ENCODE measurements around the gene KCNA2. TPM values are rescaled to one million over a fixed set of nuclear protein-coding genes. Genes with fewer than 3 reads are reported as not detected.

KCNA2 gene
- polyA plus RNA-seq, 1 donor (not counting 4 experiments of a cell fraction or from before 2014, with no cell fraction given): 0.03 TPM

- H3K9ac ChIP-seq (ENCODE audit: control insufficient read depth, extremely low read depth, insufficient read depth, low read length): no peak overlapping the region
- H3K27me3 ChIP-seq (ENCODE audit: control insufficient read depth, extremely low read depth, insufficient read depth, low read length): peaks cover 28% of the 10 kb centered on the region
- no peak for DNase-seq (ENCODE audit: low read depth, low spot score)
- no peak overlapping the region for H3K27ac ChIP-seq (ENCODE audit: control insufficient read depth, insufficient read depth, low read length)
- TF ChIP-seq CTCF (optimal IDR thresholded peaks at IDR 0.05 in 1 of 3, IDR thresholded peaks at IDR 0.05 in 1 of 3, conservative IDR thresholded peaks at IDR 0.05 in 1 of 3; ENCODE audit: extremely low read depth in 1 of 3, insufficient read depth in 2 of 3, low read length in 3 of 3) (no peak), EZH2 (IDR thresholded peaks at IDR 0.05; ENCODE audit: low read length) (no peak)
- H3K4me3 ChIP-seq (ENCODE audit: control insufficient read depth in 2 of 3, extremely low read depth in 1 of 3, insufficient read depth in 2 of 3, low read depth in 1 of 3, low read length in 3 of 3): no peak overlapping the region
- dilution Hi-C loops (cut with MboI; ENCODE audit: extremely low pct_ligation_motif_present, low sequenced_read_pairs): no loop called here
- no peaks in the 10 kb centered on the region for H3K9me1 ChIP-seq (ENCODE audit: control insufficient read depth, extremely low read depth, insufficient read depth, low read length)
- no peaks in the 10 kb centered on the region for H3K9me3 ChIP-seq (ENCODE audit: control insufficient read depth, low read depth, low read length)
- H3K4me1 ChIP-seq (ENCODE audit: control insufficient read depth, extremely low read depth, insufficient read depth, low read length): no peaks in the 10 kb centered on the region
- no peaks in the 10 kb centered on the region for H4K20me1 ChIP-seq (ENCODE audit: control insufficient read depth, extremely low read depth, insufficient read depth, low read length)
- no peak overlapping the region for H2AFZ ChIP-seq (ENCODE audit: control insufficient read depth, low read length)
- no peaks in the 10 kb centered on the region for H3K79me2 ChIP-seq (ENCODE audit: control insufficient read depth, insufficient read depth, low read length)
- no peak for FAIRE-seq
- no peak overlapping the region for H3K4me2 ChIP-seq (ENCODE audit: control insufficient read depth, extremely low read depth, insufficient read depth, low read depth, low read length)
- no peaks in the 10 kb centered on the region for H3K36me3 ChIP-seq (ENCODE audit: control insufficient read depth in 2 of 2, extremely low read depth in 1 of 2, insufficient read depth in 2 of 2, low read length in 2 of 2)
Observed at GRCh38 chr1:110617116-110617515, 11.0 kb upstream of the KCNA2 start.

GRCh38 chr1:110616587-110616986 lies 10.4 kb upstream of the KCNA2 start:
- dilution Hi-C loops (cut with MboI; ENCODE audit: extremely low pct_ligation_motif_present, low sequenced_read_pairs): no loop called here
- H3K9ac ChIP-seq (ENCODE audit: control insufficient read depth, extremely low read depth, insufficient read depth, low read length): no peak overlapping the region
- no peaks in the 10 kb centered on the region for H3K79me2 ChIP-seq (ENCODE audit: control insufficient read depth, insufficient read depth, low read length)
- H3K27me3 ChIP-seq (ENCODE audit: control insufficient read depth, extremely low read depth, insufficient read depth, low read length): peaks cover 30% of the 10 kb centered on the region
- H3K9me3 ChIP-seq (ENCODE audit: control insufficient read depth, low read depth, low read length): no peaks in the 10 kb centered on the region
- no peaks in the 10 kb centered on the region for H3K9me1 ChIP-seq (ENCODE audit: control insufficient read depth, extremely low read depth, insufficient read depth, low read length)
- H3K27ac ChIP-seq (ENCODE audit: control insufficient read depth, insufficient read depth, low read length): no peak overlapping the region
- no peak overlapping the region for H3K4me2 ChIP-seq (ENCODE audit: control insufficient read depth, extremely low read depth, insufficient read depth, low read depth, low read length)
- no peak overlapping the region for H3K4me3 ChIP-seq (ENCODE audit: control insufficient read depth in 2 of 3, extremely low read depth in 1 of 3, insufficient read depth in 2 of 3, low read depth in 1 of 3, low read length in 3 of 3)
- H2AFZ ChIP-seq (ENCODE audit: control insufficient read depth, low read length): no peak overlapping the region
- FAIRE-seq (no peak), DNase-seq (ENCODE audit: low read depth, low spot score) (no peak)
- no peaks in the 10 kb centered on the region for H3K36me3 ChIP-seq (ENCODE audit: control insufficient read depth in 2 of 2, extremely low read depth in 1 of 2, insufficient read depth in 2 of 2, low read length in 2 of 2)
- H3K4me1 ChIP-seq (ENCODE audit: control insufficient read depth, extremely low read depth, insufficient read depth, low read length): no peaks in the 10 kb centered on the region
- TF ChIP-seq CTCF (optimal IDR thresholded peaks at IDR 0.05 in 1 of 3, IDR thresholded peaks at IDR 0.05 in 1 of 3, conservative IDR thresholded peaks at IDR 0.05 in 1 of 3; ENCODE audit: extremely low read depth in 1 of 3, insufficient read depth in 2 of 3, low read length in 3 of 3): no peak
- TF ChIP-seq EZH2 (IDR thresholded peaks at IDR 0.05; ENCODE audit: low read length): no peak
- no peaks in the 10 kb centered on the region for H4K20me1 ChIP-seq (ENCODE audit: control insufficient read depth, extremely low read depth, insufficient read depth, low read length)

Data from keratinocyte (primary cell).